GM21381 (cell line): ENCODE data around the gene TRIM52.
A peak's percentile ranks its signal among the peaks of the same experiment; 100 is the strongest.

ENCODE experiments used
- ATAC-seq: cut with Tn5 transposase; IDR thresholded peaks from one replicate; pipeline ENCODE4 v1.9.1; 2021; ENCODE audit warnings: mild to moderate bottlenecking, moderate library complexity; ENCODE audit not compliant: unreplicated experiment

The TRIM52 gene

GRCh38 chr5:181259283-181259682 lies 1.7 kb downstream of the TRIM52 start:
- ATAC-seq: no peak

GRCh38 chr5:181258576-181258975 lies 2.4 kb downstream of the TRIM52 start:
- no peak for ATAC-seq

- ATAC-seq: no peak
These were observed 4.9 kb downstream of the TRIM52 start for GRCh38 chr5:181255836-181256578.

- no peak for ATAC-seq
These were observed 5.7 kb downstream of the TRIM52 start for GRCh38 chr5:181255276-181255675.

- ATAC-seq: no peak
These were observed 12.7 kb downstream of the TRIM52 start for GRCh38 chr5:181248277-181248676.

- ATAC-seq: peak; percentile 40
These were observed 14.5 kb downstream of the TRIM52 start for GRCh38 chr5:181246276-181247049.

- peak; percentile 0 for ATAC-seq
These were observed 15.3 kb downstream of the TRIM52 start for GRCh38 chr5:181245427-181246275.

GRCh38 chr5:181243564-181244343 lies 17.2 kb downstream of the TRIM52 start, which contains the start of gene RACK1:
Gene RACK1, minus strand, starts transcription at chr5:181243906. Its CDS starts 106 bp downstream, at chr5:181243800.
- peak; percentile 67 for ATAC-seq

GRCh38 chr5:181243018-181243563 lies 17.9 kb downstream of the TRIM52 start:
- ATAC-seq: peak; percentile 1

GRCh38 chr5:181242031-181242451 lies 18.9 kb downstream of the TRIM52 start:
- ATAC-seq: no peak

GRCh38 chr5:181241393-181241975 lies 19.5 kb downstream of the TRIM52 start:
- ATAC-seq: no peak

- ATAC-seq: no peak
These were observed 21.8 kb downstream of the TRIM52 start for GRCh38 chr5:181239062-181239663.

GRCh38 chr5:181237729-181238385 lies 23.1 kb downstream of the TRIM52 start:
- ATAC-seq: no peak

- no peak for ATAC-seq
These were observed 23.8 kb downstream of the TRIM52 start for GRCh38 chr5:181236954-181237641.

GRCh38 chr5:181236471-181236870 lies 24.5 kb downstream of the TRIM52 start:
- no peak for ATAC-seq

GRCh38 chr5:181235689-181236366 lies 25.1 kb downstream of the TRIM52 start:
- no peak for ATAC-seq

GRCh38 chr5:181235323-181235688 lies 25.6 kb downstream of the TRIM52 start:
- no peak for ATAC-seq
